Esophagus (tissue), 2 donors: ENCODE results near the gene IQCB1. TPM values are rescaled to one million over a fixed set of nuclear protein-coding genes. Genes with fewer than 3 reads are reported as not detected.
"Not testable (repeated sequence)": the region's sequence is repeated elsewhere in the genome, so short reads cannot be mapped to it uniquely, and the experiment has no call there.

Experiments used
- H3K27ac ChIP-seq, 2 donors: one replicate each; pipeline ENCODE4 v1.5.1; 2013; ENCODE audit warnings: low read depth in 2 of 2, mild to moderate bottlenecking in 2 of 2, inconsistent platforms in 1 of 2, low read length in 1 of 2, moderate library complexity in 1 of 2
- H3K27me3 ChIP-seq, 2 donors: one replicate each; pipeline ENCODE4 v1.6.1; 2013; ENCODE audit warnings: low read length in 2 of 2, control low read depth in 1 of 2, mild to moderate bottlenecking in 1 of 2; ENCODE audit not compliant: insufficient read depth in 2 of 2, control insufficient read depth in 1 of 2
- H3K36me3 ChIP-seq, 2 donors: one replicate each; pipeline ENCODE4 v1.6.1; 2013; ENCODE audit warnings: low read length in 1 of 2; ENCODE audit not compliant: control insufficient read depth in 2 of 2, insufficient read depth in 2 of 2
- H3K4me1 ChIP-seq, 2 donors: one replicate each; pipeline ENCODE4 v1.6.1; 2013; ENCODE audit warnings: low read length in 1 of 2; ENCODE audit not compliant: control insufficient read depth in 2 of 2, insufficient read depth in 2 of 2
- H3K4me3 ChIP-seq, 2 donors: one replicate each; pipeline ENCODE4 v1.5.1; 2013; ENCODE audit warnings: low read length in 2 of 2, mild to moderate bottlenecking in 2 of 2, low read depth in 1 of 2, moderate library complexity in 1 of 2
- H3K9me3 ChIP-seq, 2 donors: one replicate each; pipeline ENCODE4 v1.6.1; 2013; ENCODE audit warnings: mild to moderate bottlenecking in 2 of 2, low read depth in 1 of 2, low read length in 1 of 2, moderate library complexity in 1 of 2; ENCODE audit not compliant: control insufficient read depth in 2 of 2, insufficient read depth in 1 of 2
- WGBS, 2 donors: extraction: QIAGEN DNeasy Blood & Tissue Kit; methylation state at CpG; one replicate each; pipeline ENCODE4 v1.1.7; 2013; 5-methylcytosine and 5-hydroxymethylcytosine counted together
- polyA plus RNA-seq, 2 donors: library from polyadenylated mRNA; stranded (reverse); fragments of 200-250 nt; gene quantifications; one replicate each; pipeline ENCODE4 v1.2.3, GENCODE V29; 2013
- donor health status: healthy with polysubstance abuse.
- donor health status: Bipolar disorder and iron deficiency.

IQCB1 gene, protein sequence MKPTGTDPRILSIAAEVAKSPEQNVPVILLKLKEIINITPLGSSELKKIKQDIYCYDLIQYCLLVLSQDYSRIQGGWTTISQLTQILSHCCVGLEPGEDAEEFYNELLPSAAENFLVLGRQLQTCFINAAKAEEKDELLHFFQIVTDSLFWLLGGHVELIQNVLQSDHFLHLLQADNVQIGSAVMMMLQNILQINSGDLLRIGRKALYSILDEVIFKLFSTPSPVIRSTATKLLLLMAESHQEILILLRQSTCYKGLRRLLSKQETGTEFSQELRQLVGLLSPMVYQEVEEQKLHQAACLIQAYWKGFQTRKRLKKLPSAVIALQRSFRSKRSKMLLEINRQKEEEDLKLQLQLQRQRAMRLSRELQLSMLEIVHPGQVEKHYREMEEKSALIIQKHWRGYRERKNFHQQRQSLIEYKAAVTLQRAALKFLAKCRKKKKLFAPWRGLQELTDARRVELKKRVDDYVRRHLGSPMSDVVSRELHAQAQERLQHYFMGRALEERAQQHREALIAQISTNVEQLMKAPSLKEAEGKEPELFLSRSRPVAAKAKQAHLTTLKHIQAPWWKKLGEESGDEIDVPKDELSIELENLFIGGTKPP
- polyA plus RNA-seq: 10 to 100 TPM in 1 of 2 donors, 1 to 10 TPM in 1; 8.9 to 12.2 TPM

DNA sequence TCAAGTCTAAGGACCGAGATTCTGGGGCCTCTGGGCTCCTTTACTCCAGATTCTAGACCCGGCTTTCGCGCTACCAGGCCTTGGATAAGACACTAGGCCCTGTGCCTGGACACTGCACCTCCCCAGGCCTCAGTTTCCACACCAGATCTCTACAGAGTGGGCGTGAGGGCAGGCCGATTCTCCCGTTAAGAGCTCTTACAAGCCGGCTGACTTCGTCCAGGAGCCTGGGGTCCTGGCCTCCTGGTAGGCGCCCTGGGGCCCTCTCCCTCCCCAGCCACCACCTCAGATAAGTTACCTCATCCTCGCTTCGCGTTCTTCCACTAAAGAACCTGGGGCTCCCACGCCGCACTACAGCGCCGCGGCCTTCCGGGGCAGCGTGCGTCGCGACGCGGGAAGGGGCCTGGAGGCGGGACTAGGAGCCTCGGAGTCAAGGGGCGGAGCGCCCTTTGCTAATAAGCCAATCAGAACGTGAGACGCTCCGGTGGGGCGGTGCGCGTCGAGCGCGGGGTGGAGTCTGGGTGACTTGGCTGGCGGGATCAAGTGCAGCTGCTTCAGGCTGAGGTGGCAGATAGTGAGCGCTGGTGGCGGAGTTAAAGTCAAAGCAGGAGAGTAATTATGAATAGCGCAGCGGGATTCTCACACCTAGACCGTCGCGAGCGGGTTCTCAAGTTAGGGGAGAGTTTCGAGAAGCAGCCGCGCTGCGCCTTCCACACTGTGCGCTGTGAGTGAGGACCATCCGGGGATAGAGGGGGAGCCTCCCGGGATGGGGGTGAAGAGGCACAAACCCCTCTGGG lies at the start of gene IQCB1, which contains the start of gene EAF2:
TSS of gene IQCB1 (minus strand) at position 390 of the 794 bp plus-strand sequence. CDS start 6,100 bp downstream, outside the sequence.
TSS of gene EAF2 (plus strand) at position 539 of the 794 bp plus-strand sequence. CDS start at position 616, 77 bp downstream.
- Histone ChIP-seq H3K9me3 (no peaks in the 10 kb centered on the region), H3K27ac (peak within 1 kb of the TSS; percentile 87)
- 0% methylated on average over 54 of the region's 54 CpGs for WGBS, 2 donors

DNA sequence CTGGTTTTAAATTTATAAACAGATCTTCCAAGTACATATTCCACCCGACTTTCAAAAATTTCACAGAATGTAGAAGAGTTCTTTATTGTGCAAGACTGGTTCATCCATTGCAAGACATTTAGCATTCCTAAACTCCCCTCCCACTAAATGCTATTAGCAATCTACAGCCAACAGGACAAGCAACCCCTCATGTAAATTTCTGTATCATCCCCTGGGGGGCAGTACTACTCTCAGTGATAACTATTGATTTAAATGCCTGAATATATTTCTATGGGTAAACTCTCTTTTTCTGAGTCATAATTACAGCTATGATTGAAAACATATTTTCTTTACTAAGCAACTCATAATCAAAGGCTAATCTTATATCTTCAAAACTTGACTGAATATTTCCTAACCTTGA lies 48.6 kb upstream of the IQCB1 start:
- H3K9me3 ChIP-seq: no peaks in the 10 kb centered on the region

More for the DNA sequence above, at the start of gene IQCB1, which contains the start of gene EAF2:
- Histone ChIP-seq H3K4me1 (no peaks in the 10 kb centered on the region), H3K36me3 (no peaks in the 10 kb centered on the region), H3K27me3 (no peaks in the 10 kb centered on the region), H3K4me3 (peak within 1 kb of the TSS; percentile 72 to 95)

DNA sequence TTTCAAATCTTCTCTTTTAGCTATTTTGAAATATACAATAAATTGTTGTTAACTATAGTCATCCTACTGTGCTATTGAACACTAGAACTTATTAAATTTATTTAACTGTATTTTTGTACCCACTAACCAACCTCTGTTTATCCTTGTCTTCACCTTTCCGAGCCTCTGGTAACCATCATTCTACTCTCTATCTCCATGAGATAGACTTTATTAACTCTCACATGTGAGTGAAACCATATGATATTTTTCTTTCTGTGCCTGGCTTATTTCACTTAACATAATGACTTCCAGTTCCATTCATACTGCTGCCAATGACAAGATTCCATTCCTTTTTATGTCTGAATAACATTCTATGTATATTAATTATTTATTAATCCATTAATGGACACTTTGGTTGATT lies 43.6 kb upstream of the IQCB1 start:
- H3K4me3 ChIP-seq: no peak overlapping the region
- H3K9me3 ChIP-seq: no peaks in the 10 kb centered on the region
- H3K27me3 ChIP-seq: no peaks in the 10 kb centered on the region
- H3K27ac ChIP-seq: no peak overlapping the region
- no peaks in the 10 kb centered on the region for H3K4me1 ChIP-seq
- 85 to 89% methylated on average over 1 of the region's 1 CpG for WGBS, 2 donors
- H3K36me3 ChIP-seq: no peaks in the 10 kb centered on the region

More for the DNA sequence above, 48.6 kb upstream of the IQCB1 start:
- Histone ChIP-seq H3K4me1 (no peaks in the 10 kb centered on the region), H3K4me3 (no peak overlapping the region), H3K27ac (no peak overlapping the region), H3K27me3 (no peaks in the 10 kb centered on the region), H3K36me3 (no peaks in the 10 kb centered on the region)
- WGBS, 2 donors: 33 to 34% methylated on average over 1 of the region's 1 CpG

DNA sequence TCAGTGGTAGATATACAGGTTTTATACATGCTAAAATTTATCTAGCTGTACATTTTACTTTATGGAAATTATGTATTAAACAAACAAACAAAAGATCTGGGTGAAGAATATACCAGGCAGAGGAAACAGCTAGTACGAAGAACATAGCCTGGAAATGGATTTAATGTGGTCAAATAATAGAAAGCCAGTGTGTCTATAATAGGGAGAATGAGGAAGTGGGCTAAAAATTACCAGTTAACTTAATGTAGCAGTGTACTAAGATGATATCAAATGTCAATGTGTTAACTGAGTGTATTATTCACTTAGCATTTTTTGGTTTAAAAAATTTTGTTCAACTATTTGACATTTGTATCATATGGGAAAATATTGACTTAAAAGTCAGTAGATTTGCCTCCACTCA lies 36.6 kb upstream of the IQCB1 start:
- no peaks in the 10 kb centered on the region for H3K27me3 ChIP-seq
- H3K4me3 ChIP-seq: no peak overlapping the region
- 68 to 71% methylated on average over 1 of the region's 1 CpG for WGBS, 2 donors
- H3K27ac ChIP-seq: no peak overlapping the region
- no peaks in the 10 kb centered on the region for H3K36me3 ChIP-seq
- no peaks in the 10 kb centered on the region for H3K9me3 ChIP-seq
- H3K4me1 ChIP-seq: no peaks in the 10 kb centered on the region

GRCh38 chr3:121870717-121871116 lies 35.9 kb upstream of the IQCB1 start:
- no peaks in the 10 kb centered on the region for H3K9me3 ChIP-seq
- H3K27me3 ChIP-seq: no peaks in the 10 kb centered on the region
- no peak overlapping the region for H3K27ac ChIP-seq
- H3K4me3 ChIP-seq: no peak overlapping the region
- no peaks in the 10 kb centered on the region for H3K4me1 ChIP-seq
- no peaks in the 10 kb centered on the region for H3K36me3 ChIP-seq

GRCh38 chr3:121869736-121870135 lies 34.9 kb upstream of the IQCB1 start:
- 93% methylated on average over 2 of the region's 2 CpGs for WGBS, 2 donors
- no peak overlapping the region for H3K4me3 ChIP-seq
- H3K4me1 ChIP-seq: no peaks in the 10 kb centered on the region
- no peak overlapping the region for H3K27ac ChIP-seq
- no peaks in the 10 kb centered on the region for H3K9me3 ChIP-seq
- H3K36me3 ChIP-seq: no peaks in the 10 kb centered on the region
- H3K27me3 ChIP-seq: no peaks in the 10 kb centered on the region

DNA sequence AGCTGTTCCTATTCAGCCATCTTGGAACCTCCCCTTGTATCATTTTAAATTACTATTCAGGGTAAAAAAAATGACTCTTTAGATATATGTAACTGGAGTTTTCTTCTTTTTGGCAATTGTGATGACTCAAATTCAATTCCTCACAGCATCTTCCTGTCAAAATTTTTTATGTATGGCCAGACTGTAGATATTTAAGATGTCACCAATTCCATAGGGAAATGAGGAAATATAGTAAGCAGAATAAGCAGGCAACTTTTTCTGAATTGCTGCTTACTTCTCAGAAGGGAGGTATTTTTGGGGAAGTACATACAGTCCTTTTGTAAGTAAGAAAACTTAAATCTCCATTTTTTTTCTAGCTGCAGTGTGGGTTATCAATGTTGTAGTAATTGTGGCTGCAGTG lies 28.9 kb upstream of the IQCB1 start:
- no peaks in the 10 kb centered on the region for H3K36me3 ChIP-seq
- H3K4me3 ChIP-seq: no peak overlapping the region
- H3K9me3 ChIP-seq: peaks cover 5 to 6% of the 10 kb centered on the region in 2 donors
- H3K27me3 ChIP-seq: no peaks in the 10 kb centered on the region
- H3K27ac ChIP-seq: no peak overlapping the region
- no peaks in the 10 kb centered on the region for H3K4me1 ChIP-seq

DNA sequence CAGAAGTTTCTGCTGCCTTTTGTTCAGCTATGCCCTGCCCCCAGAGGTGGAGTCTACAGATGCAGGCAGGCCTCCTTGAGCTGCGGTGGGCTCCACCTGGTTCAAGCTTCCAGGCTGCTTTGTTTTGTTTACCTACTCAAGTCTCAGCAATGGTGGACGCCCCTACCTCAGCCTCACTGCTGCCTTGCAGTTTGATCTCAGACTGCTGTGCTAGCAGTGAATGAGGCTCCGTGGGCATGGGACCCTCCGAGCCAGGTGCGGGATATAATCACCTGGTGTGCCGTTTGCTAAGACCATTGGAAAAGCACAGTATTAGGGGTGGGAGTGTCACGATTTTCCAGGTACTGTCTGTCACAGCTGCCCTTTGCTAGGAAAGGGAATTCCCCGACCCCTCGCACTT lies 28.4 kb upstream of the IQCB1 start:
- H3K9me3 ChIP-seq, H3K36me3 ChIP-seq, H3K27me3 ChIP-seq, H3K4me3 ChIP-seq, H3K4me1 ChIP-seq, H3K27ac ChIP-seq: not testable (repeated sequence)
- 96% methylated on average over 9 of the region's 9 CpGs for WGBS, 2 donors

- not testable (repeated sequence) for H3K27ac ChIP-seq, H3K4me1 ChIP-seq, H3K9me3 ChIP-seq, H3K4me3 ChIP-seq, H3K36me3 ChIP-seq, H3K27me3 ChIP-seq
- 93 to 100% methylated on average over 3 to 4 of the region's 5 CpGs for WGBS, 2 donors
These were observed 22.9 kb upstream of the IQCB1 start for GRCh38 chr3:121857778-121858177.
